ENCODE measurements around the gene FNDC11.
"Not testable (repeated sequence)": the region's sequence is repeated elsewhere in the genome, so short reads cannot be mapped to it uniquely, and the experiment has no call there.

The FNDC11 gene

DNA sequence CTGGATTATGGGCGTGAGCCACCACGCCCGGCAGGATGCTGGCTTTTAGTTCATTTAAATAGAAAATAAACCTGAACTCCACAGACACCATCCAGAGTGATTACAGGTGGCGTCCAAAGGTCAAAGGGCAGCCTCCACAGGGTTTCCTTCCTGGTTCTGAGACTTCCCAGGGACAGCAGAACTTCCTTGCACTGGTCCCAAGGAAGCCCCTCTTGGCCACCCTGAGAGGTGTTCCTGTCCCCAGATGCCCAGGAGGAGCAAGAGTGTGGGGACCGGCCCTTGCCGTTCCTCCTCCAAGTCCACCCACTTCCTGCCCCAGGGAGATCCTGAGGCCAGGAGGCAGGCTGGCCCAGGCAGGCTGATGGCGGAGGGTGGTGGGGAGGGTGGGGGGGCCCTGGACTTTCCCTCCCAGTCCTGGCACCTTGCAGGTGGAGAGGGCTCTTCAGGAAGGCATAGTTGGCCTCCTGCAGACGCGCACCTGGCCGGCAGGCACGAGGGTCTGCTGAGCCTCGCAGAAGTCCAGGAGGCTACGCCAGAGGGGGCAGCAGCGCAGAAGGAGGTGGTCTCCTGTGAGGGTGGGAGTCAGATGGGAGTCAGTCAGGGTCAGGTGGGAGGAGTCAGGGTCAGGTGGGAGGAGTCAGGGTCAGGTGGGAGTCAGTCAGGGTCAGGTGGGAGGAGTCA, 5.0 kb downstream of the FNDC11 start:
- DNase-seq (ENCODE audit: low spot score) = no peak
- TF ChIP-seq, protein P1, sequence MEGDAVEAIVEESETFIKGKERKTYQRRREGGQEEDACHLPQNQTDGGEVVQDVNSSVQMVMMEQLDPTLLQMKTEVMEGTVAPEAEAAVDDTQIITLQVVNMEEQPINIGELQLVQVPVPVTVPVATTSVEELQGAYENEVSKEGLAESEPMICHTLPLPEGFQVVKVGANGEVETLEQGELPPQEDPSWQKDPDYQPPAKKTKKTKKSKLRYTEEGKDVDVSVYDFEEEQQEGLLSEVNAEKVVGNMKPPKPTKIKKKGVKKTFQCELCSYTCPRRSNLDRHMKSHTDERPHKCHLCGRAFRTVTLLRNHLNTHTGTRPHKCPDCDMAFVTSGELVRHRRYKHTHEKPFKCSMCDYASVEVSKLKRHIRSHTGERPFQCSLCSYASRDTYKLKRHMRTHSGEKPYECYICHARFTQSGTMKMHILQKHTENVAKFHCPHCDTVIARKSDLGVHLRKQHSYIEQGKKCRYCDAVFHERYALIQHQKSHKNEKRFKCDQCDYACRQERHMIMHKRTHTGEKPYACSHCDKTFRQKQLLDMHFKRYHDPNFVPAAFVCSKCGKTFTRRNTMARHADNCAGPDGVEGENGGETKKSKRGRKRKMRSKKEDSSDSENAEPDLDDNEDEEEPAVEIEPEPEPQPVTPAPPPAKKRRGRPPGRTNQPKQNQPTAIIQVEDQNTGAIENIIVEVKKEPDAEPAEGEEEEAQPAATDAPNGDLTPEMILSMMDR (IDR thresholded peaks at IDR 0.05; ENCODE audit: extremely low read depth, missing control alignments) = no peak

- DNase-seq (ENCODE audit: low spot score) = not testable (repeated sequence)
These were observed 5.8 kb downstream of the FNDC11 start for GRCh38 chr20:63559485-63560332.

DNA sequence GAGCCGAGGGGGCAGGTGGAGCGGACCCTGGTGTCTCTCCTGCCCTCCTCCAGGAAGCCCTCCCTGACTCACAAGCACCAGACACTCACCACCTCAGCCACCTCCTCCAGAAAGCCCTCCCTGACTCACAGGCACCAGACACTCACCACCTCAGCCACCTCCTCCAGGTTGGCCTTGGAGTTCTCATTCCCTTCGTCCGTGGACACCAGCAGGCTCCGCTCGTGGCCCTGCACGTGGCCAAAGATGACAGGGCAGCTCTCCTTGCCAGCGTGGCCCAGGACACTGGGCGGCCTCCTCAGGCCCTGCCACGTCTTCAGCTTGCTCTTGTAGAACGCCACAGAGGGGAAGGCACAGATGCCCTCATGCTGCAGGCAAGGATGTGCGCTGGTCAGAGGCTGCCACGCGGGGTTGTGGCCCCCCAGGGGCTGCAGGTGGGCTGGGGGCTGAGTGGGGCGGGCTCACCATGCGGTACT, 6.4 kb downstream of the FNDC11 start:
- DNase-seq (ENCODE audit: low spot score) = no peak
- TF ChIP-seq, protein P1 (IDR thresholded peaks at IDR 0.05; ENCODE audit: extremely low read depth, missing control alignments) = no peak

DNA sequence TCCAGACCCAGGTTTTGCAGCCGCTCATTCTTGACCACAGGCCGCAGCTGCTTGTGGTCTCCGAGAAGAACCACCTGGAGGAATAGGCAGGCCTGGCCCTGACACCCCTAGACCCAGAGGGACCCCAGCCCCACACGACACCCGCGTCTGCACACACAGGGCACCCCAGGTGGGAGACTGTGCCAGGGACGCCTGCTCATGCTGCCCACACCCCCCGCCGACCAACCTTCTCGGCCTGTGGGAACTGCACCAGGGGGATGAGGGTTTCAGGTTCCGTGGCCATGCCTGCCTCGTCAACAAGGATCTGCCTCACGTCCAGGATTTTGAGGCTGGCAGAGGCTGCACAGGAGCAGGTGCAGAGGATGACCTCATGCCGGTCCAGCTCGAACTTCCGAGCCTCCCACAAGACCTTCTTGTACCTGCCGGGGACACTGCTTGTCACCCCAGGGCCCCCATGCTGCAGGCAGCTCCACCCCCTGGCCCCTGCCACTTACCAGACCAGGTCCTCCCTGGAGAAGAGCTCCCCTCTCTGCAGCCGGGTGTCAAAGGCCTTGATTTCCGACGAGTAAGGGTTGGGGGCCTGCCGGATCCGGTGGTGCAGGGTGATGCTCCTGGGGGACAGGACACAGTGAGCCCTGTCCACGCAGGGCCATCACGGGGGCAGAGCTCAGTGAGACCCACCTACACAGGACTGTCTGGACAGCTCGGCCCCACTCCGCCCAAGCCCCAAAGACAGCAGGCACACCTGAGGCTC, 7.1 kb downstream of the FNDC11 start:
- DNase-seq (ENCODE audit: low spot score) = no peak
- TF ChIP-seq, protein P1 (IDR thresholded peaks at IDR 0.05; ENCODE audit: extremely low read depth, missing control alignments) = no peak

DNA sequence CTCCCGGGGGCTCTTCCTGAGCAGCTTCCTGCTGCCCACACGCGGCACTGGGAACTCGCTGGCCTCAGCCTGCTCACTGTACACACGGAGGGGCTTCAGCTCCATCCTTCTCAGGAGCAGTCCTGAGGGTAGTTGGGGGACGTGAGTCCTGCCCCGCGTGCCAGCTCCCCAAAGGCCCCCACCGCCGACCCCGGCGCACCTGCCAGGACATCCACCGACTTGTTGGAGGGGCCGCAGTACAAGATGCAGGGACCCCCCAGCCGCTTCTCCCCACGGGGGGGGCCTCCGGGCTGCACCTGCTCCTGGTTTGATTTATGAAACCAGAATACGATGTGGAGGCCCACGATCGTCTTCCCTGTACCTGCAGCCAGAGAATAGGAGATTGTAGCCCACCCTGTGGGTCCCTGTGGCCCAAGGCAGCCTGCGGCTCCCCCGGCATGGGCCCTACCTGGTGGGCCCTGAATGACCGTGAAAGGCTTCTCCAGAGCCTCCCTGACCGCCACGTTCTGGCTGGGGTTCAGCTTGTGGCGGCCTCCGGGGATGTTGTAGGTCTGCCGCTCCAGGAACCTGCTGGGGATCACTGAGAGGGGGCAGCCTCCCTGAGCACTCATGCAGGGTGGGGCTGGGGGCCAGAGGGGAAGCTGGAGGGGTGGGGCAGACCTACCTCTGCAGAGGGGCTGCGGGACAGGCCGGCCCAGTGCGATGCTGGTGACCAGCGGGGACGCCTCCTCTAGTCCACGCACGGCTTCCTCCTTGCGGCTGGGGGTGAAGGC, 7.9 kb downstream of the FNDC11 start:
- TF ChIP-seq, protein P1 (IDR thresholded peaks at IDR 0.05; ENCODE audit: extremely low read depth, missing control alignments) = no peak
- DNase-seq (ENCODE audit: low spot score) = no peak

DNA sequence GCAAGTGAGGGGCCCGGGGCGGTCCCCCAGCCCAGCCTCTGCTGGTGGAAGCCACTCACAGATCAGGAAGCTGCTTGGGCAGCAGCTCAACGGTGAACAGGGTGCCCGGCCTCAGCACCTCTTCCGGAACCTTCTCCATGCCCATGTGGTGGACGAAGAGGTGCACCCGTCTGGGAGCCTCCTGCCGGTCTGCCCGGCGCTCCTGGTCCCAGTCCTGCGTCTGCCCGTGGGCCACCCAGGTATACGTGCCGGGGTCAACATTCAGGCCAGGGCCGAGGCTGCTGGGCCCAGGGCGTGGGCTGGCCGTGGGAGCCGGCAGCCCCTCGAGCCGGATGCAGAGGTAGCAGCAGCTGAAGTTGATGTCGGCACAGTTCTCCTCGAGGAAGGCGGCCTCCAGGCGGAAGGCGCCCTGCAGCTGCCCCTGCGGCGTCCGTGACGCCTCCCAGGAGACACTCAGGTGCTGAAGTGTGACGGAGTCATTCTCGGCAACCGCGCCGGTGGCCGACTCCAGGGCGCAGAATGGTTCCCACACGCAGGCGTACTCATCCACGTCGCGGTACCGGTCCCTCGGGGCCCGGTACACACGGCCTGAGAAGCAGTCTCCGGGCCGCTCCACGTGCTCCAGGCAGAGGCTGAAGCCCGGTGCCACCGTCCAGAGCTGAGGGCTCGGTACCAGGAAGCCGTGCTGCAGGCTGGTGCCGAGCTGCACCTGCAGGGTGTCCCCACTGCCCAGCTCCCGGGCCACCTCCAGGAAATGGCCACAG, 8.7 kb downstream of the FNDC11 start:
- TF ChIP-seq, protein P1 (IDR thresholded peaks at IDR 0.05; ENCODE audit: extremely low read depth, missing control alignments) = no peak
- DNase-seq (ENCODE audit: low spot score) = no peak

Measured in GM20000 (cell line).